ENCODE measurements around the gene BORCS5.

BORCS5 gene

DNA sequence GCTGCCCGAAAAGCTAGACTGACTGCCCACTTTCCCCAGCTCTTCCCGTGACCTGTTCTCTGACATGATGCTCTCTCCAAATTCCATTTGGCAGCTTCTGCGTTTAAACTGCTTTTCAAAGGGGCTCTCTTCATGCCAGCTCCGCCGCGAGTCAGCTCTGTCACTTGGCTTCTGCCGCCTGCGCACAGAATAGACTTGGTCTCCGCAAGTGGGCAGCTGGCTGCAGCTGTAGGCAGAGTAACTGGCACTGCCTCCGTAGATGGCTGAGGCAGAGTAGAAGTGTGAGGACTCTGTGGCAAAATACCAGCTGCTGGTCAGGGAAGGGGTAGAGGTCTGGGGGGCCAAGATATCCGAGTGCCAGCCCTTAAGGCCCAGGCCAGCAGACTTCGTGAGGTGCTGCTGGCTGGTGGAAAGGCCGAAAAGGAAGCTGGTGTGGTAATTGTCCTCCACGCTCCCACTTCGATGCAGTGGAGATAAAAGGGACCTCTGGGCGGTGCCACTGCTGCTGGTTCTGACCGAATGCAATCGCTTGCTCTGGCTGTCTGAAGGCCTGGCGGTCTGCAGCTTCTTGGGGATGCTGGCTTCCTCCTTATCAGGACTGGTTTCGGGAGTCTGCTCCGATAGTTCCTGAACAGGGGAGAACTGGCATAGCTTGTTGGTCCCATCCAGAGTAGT lies 120.1 kb downstream of the BORCS5 start:
- Histone ChIP-seq H3K27me3 (ENCODE audit: insufficient read depth, low read depth, severe bottlenecking) (no peaks in the 10 kb centered on the region), H3K4me3 (ENCODE audit: low read depth, low read length) (no peak overlapping the region), H3K27ac (no peak overlapping the region), H3K36me3 (peaks cover 26% of the 10 kb centered on the region), H3K9me3 (ENCODE audit: severe bottlenecking) (no peaks in the 10 kb centered on the region)
- no peak for DNase-seq
- TF ChIP-seq, protein P1, sequence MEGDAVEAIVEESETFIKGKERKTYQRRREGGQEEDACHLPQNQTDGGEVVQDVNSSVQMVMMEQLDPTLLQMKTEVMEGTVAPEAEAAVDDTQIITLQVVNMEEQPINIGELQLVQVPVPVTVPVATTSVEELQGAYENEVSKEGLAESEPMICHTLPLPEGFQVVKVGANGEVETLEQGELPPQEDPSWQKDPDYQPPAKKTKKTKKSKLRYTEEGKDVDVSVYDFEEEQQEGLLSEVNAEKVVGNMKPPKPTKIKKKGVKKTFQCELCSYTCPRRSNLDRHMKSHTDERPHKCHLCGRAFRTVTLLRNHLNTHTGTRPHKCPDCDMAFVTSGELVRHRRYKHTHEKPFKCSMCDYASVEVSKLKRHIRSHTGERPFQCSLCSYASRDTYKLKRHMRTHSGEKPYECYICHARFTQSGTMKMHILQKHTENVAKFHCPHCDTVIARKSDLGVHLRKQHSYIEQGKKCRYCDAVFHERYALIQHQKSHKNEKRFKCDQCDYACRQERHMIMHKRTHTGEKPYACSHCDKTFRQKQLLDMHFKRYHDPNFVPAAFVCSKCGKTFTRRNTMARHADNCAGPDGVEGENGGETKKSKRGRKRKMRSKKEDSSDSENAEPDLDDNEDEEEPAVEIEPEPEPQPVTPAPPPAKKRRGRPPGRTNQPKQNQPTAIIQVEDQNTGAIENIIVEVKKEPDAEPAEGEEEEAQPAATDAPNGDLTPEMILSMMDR (IDR thresholded peaks at IDR 0.05; ENCODE audit: low read depth, low read length): no peak

DNA sequence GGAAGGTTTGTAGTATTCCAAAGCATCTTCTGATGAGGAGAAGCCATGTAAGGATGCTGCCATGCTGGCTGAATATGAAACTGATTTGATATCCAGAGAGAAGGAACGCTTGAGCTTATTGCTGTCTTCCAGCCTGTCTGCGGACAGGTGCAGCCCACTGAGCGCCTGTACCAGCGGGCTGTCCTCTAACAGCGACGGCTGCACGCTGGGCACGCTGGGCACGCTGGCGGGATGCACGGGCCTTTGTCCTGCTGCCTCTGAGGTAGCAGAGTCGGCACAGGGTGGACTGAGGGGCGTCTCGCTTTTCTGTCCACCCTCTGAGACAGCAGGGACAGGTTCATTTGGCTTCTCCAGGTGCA lies 120.6 kb downstream of the BORCS5 start:
- Histone ChIP-seq H3K9me3 (ENCODE audit: severe bottlenecking) (no peaks in the 10 kb centered on the region), H3K4me3 (ENCODE audit: low read depth, low read length) (no peak overlapping the region), H3K27me3 (ENCODE audit: insufficient read depth, low read depth, severe bottlenecking) (no peaks in the 10 kb centered on the region), H3K27ac (no peak overlapping the region), H3K36me3 (peaks cover 29% of the 10 kb centered on the region)
- TF ChIP-seq, protein P1 (IDR thresholded peaks at IDR 0.05; ENCODE audit: low read depth, low read length): no peak
- no peak for DNase-seq

DNA sequence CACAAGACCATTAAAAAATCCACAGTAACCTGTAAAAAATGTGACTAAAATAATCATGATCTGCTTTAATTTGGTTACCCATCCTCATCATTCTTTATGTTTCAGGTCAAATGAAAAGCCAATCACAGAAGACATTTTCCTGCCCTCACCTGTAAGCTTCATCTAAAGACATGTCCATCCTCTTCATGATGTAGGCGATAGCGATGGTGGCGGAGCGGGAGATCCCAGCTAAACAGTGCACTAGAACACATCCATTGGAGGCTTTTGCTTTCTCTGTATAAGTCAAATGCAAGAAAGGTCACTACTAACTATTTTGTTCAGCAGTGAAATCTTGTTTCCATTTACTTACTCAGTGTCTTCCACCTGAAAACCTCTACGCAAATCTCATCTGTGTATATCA lies 123.2 kb downstream of the BORCS5 start:
- Histone ChIP-seq H3K36me3 (peaks cover 24% of the 10 kb centered on the region), H3K4me3 (ENCODE audit: low read depth, low read length) (no peak overlapping the region), H3K27me3 (ENCODE audit: insufficient read depth, low read depth, severe bottlenecking) (no peaks in the 10 kb centered on the region), H3K27ac (no peak overlapping the region), H3K9me3 (ENCODE audit: severe bottlenecking) (no peaks in the 10 kb centered on the region)
- TF ChIP-seq, protein P1 (IDR thresholded peaks at IDR 0.05; ENCODE audit: low read depth, low read length): no peak
- no peak for DNase-seq

DNA sequence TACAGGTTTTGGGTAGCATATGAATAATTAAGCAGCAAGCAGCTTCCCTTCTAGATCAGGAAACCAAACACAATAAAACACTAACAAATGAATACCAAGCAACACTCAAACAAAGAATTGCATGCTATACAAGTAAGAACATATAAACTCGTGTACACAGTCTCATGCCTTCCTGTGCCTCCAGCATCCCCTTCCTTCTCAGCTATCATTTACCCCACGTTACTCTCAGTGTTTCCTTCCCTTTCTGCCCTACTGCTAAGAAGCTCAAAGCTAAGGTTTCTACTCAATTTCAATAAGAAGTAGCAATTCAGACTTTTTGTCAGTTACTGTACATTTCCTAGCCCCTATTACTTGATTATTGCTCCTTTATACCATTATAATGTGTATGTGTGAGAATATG lies 124.8 kb downstream of the BORCS5 start:
- H3K36me3 ChIP-seq: peaks cover 26% of the 10 kb centered on the region
- H3K27ac ChIP-seq: no peak overlapping the region
- DNase-seq: no peak
- no peaks in the 10 kb centered on the region for H3K27me3 ChIP-seq (ENCODE audit: insufficient read depth, low read depth, severe bottlenecking)
- TF ChIP-seq, protein P1 (IDR thresholded peaks at IDR 0.05; ENCODE audit: low read depth, low read length): no peak
- H3K9me3 ChIP-seq (ENCODE audit: severe bottlenecking): no peaks in the 10 kb centered on the region
- no peak overlapping the region for H3K4me3 ChIP-seq (ENCODE audit: low read depth, low read length)

DNA sequence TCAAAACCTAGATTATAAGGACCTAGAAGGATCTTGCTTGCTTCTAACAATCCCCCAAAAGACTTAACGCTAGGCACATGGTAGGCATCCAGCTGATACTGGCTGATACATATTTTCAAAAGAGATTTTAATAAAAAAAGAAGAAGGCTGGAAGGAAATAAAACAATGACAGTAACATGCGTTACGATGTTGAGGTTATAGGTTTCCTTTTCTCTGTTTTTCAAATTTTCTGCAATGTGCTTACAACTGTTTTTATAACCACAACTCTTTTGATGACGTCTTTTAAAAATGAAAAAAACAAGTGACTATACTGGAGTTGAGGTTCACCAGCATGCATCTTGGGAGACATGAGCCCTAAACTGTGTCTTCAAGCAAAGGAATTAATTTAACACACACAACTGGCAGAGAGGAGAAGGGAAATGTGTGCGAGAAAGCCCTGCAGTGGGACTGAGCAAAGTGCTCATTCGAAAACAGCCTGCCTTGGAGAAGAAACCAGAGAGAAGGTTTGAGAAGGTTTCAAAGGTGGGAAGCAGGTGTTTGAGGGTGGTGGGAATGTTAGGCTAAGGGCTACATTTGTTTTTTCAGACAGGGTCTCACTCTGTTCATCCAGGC lies 125.4 kb downstream of the BORCS5 start:
- Histone ChIP-seq H3K27ac (no peak overlapping the region), H3K36me3 (peaks cover 22% of the 10 kb centered on the region)
- TF ChIP-seq, protein P1 (IDR thresholded peaks at IDR 0.05; ENCODE audit: low read depth, low read length): no peak

DNA sequence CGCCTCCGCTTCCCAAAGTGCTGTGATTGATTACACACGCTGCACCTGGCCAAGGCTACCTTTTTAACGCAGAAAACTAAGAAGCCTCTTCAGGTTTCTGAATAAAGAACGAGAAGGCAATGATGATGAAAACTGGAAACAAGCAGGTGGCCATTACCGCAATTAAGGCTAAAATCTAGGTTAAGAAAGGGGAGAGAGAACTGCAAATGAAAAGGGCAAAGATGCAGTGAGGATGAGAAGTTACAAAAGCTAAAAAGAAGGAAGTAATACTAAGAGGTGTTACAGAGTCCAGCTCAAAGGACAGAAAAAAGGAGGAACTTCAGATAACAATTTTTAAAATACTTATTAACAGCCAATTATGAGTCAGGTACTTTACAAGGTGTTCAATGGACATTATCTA lies 126.1 kb downstream of the BORCS5 start:
- Histone ChIP-seq H3K4me3 (ENCODE audit: low read depth, low read length) (no peak overlapping the region), H3K36me3 (peaks cover 17% of the 10 kb centered on the region), H3K9me3 (ENCODE audit: severe bottlenecking) (no peaks in the 10 kb centered on the region), H3K27ac (no peak overlapping the region), H3K27me3 (ENCODE audit: insufficient read depth, low read depth, severe bottlenecking) (no peaks in the 10 kb centered on the region)
- TF ChIP-seq, protein P1 (IDR thresholded peaks at IDR 0.05; ENCODE audit: low read depth, low read length): no peak
- no peak for DNase-seq

More for the DNA sequence above, 125.4 kb downstream of the BORCS5 start:
- no peak for DNase-seq
- Histone ChIP-seq H3K27me3 (ENCODE audit: insufficient read depth, low read depth, severe bottlenecking) (no peaks in the 10 kb centered on the region), H3K9me3 (ENCODE audit: severe bottlenecking) (no peaks in the 10 kb centered on the region), H3K4me3 (ENCODE audit: low read depth, low read length) (no peak overlapping the region)
